GM21423 (cell line): ENCODE data around the gene CTTNBP2NL.
"Not testable (repeated sequence)": the region's sequence is repeated elsewhere in the genome, so short reads cannot be mapped to it uniquely, and the experiment has no call there.

ENCODE experiments used
- ATAC-seq: cut with Tn5 transposase; IDR thresholded peaks from one replicate; pipeline ENCODE4 v1.9.1; 2021; ENCODE audit warnings: mild to moderate bottlenecking, moderate library complexity; ENCODE audit not compliant: unreplicated experiment

Gene CTTNBP2NL

DNA sequence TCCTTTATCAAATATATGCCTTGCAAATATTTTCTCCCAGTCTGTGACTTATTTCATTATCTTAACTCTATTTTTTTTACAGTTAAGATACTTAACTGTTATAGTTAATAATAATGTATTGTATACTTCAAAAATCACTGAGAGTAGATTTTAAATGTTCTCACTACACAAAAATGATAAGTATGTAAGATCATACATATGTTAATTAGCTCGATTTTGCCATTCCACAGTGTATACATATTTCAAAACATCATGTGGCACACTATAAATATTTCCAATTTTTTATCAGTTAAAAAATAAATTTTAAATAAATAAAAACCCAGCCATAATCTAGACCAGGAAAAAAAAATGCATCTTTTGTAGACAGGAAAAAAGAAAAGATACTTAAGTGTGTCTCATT, 27.2 kb downstream of the CTTNBP2NL start:
- ATAC-seq = no peak

DNA sequence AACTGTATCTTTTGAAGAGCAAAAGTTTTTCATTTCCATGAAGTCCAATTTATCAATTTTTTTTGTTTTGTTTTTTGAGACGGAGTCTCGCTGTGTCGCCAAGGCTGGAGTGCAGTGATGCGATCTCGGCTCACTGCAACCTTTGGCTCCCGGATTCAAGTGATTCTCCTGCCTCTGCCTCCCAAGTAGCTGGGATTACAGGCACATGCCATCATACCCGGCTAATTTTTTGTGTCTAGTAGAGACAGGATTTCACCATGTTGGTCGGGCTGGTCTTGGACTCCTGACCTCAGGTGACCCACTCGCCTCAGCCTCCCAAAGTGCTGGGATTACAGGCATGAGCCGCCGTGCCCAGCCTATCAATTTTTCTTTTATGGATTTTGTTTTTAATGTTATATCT, 27.7 kb downstream of the CTTNBP2NL start:
- ATAC-seq = not testable (repeated sequence)

DNA sequence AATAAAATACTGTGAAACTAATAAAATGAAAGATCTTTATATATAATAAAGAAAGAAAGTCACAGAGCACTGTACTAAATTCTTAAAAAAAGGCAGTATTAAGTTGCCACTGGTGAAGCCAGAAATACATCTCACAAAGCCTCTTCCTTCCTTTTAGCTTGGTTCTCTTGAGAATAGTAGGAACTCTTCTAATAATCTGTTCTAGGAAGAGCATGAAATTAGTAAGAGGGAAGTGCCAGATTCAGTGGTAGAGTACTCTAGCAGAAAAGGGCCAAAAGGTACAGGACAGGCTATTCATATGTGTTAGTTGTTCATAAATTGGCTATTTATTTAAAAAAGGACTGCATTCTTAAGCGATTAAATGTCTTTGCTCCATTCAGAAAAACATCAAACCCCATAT, 33.7 kb downstream of the CTTNBP2NL start:
- ATAC-seq = no peak

- ATAC-seq = no peak
These were observed 35.0 kb downstream of the CTTNBP2NL start for GRCh38 chr1:112431038-112431437.

GRCh38 chr1:112435448-112435847, 39.4 kb downstream of the CTTNBP2NL start:
- ATAC-seq = no peak

DNA sequence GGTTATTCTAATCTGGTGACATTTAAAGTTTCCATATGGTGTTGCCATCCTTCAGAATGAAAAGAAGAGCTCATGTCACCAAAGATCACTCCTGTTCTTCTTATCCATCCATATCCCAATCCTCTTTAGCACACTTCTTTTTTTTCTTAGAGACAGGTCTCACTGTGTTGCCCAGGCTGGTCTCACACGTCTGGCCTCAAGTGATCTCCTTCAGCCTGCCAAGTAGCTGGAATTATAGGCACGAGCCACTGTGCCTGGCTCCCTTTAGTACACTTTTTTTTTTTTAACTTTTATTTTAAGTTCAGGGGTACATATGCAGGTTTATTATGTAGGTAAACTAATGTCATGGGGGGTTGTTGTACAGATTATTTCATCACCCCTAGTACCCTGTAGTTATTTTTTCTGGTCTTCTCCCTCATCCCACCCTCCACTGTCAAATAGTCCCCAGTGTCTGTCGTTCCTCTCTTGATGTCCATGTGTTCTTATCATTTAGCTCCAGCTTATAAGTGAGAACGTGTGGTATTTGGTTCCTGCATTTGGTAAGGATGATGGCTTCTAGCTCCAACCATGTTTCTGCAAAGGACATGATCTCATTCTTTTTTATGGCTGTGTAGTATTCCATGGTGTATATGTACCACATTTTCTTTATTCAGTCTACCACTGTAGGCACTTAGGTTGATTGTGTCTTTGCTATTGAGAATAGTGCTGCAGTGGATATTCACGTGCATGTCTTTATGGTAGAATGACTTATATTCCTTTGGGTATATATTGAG, 40.6 kb downstream of the CTTNBP2NL start:
- no peak for ATAC-seq

GRCh38 chr1:112438156-112438555, 42.1 kb downstream of the CTTNBP2NL start:
- ATAC-seq = not testable (repeated sequence)

GRCh38 chr1:112439592-112439991, 43.6 kb downstream of the CTTNBP2NL start:
- no peak for ATAC-seq

DNA sequence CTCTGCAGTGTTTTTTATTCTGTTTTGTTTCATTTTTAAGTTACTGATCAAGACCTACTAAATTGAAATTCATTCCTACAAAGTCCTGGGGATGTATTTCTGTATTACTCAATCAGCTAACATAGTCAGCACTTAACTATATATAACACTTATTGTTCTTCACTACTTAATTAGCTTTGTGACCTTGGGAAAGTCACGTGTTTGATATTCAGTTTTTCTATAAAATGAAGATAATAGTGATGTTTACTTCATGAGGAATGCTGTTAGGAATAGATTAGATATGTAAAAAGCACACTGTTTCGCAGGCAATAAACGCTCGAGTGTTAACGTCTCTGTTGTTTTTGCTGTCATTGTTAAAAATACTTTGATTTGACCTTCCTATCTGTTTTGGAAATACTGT, 44.6 kb downstream of the CTTNBP2NL start:
- no peak for ATAC-seq

GRCh38 chr1:112444269-112444668, 48.3 kb downstream of the CTTNBP2NL start:
- ATAC-seq = no peak

- no peak for ATAC-seq
These were observed 49.6 kb downstream of the CTTNBP2NL start for GRCh38 chr1:112445596-112445995.

DNA sequence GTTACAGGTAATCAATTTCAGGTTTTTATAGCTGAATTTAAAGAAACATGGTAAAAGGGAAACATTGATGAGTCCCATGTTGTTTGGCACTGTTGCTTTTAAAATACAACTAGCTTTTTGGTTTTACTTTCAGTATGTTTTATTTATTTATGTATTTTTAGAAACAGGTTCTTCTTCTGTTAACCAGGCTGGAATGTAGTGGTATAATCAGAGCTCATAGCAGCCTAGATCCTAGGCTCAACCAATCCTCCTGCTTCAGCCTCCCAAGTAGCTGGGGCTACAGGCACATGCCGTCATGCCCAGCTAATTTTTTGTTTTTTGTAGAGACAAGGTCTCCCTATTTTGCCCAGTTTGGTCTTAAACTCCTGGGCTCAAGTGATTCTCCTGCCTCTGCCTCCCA, 50.4 kb downstream of the CTTNBP2NL start:
- no peak for ATAC-seq

DNA sequence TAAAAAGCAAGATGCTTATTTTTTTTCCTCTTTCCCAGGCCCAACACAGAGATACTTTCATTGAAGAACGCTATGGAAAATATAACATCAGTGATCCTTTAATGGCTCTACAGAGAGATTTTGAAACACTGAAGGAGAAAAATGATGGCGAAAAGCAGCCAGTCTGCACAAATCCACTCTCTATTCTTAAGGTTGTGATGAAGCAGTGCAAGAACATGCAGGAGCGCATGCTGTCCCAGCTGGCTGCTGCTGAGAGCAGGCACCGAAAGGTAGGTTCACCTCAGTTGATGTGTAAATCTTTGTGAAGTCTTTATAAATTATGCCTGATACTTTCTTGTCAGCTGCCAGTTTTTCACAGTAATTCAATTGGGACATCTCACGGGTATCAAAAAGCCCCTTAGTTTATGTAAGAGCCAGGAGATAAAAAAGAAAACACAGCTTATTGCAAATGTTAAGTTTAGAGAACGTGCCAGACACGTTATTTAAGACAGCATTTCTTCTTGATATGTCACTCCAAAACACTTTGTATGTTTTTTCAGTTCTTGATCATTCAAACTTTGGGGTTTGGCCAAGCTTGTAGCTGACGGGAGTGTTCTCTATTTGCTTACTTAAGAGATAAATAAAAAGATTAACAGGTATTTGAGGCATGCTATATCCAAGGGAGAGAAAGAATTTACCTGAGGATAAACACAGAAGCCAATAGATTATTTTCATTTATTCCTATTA, 53.1 kb downstream of the CTTNBP2NL start:
- no peak for ATAC-seq

DNA sequence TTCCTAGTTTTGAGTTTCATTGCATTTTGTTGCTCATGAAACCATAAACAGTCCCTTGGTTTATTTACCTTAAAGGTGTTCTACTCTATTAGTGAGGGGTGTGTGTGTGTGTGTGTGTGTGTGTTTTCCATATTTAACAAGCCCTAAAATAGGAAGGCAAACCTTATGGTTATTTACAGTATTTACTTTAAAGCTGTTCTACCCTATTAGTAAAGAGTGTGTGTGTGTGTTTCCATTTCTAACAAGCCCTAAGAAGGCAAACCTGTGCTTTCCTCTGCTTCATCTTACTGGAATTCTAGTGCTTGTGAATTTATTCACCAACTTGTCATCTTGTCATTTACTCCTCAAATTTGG, 53.6 kb downstream of the CTTNBP2NL start:
- ATAC-seq = no peak

- no peak for ATAC-seq
These were observed 54.8 kb downstream of the CTTNBP2NL start for GRCh38 chr1:112450773-112451172.

DNA sequence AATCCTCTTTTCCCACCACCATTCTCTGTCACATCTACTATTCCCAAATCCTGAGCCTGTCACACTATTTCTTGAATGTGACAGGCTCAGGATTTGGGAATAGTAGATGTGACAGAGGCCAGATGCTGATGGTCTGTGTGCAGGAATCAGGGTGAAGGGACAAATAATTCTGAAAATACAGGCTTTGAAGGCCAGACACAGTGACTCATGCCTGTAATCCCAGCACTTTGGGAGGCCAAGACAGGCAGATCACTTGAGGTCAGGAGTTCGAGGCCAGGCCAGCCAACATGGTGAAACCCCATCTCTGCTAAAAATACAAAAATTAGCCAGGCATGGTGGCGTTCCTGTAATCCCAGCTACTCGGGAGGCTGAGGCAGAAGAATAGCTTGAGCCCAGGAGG, 55.3 kb downstream of the CTTNBP2NL start:
- not testable (repeated sequence) for ATAC-seq

DNA sequence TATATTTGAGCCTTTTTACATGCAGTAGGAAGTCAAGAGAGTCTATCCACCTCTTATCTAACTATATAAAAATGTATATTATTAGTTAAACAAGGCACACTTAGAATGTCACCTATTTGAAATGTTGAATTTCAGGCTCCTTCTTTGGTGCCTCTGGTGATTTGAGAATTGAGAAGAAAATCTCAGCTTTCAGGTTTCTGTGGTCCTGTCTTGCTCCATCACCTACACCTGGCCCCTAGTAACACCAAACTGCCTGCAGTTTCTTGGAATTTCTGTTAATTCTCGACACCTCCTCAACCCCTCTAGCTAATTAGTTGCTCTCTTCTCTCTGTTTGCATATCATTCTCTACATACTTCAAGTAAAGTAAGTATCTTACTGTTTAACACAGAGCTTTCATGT, 57.9 kb downstream of the CTTNBP2NL start:
- no peak for ATAC-seq

DNA sequence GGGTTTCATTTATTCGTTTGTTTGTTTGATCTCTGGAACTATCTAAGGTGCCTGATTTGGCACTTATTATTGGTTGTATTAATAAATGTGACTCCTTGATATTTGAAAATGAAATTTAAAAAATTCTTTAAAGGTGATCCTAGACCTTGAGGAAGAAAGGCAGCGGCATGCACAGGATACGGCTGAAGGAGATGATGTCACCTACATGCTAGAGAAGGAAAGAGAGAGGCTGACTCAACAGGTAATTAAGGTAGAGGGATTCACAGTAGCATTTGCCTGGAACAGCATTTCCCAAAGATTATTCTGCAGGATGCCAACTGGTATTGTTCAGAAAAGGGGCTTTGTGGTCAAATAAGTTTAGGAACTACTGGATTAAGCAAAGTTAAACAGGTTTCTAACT, 58.3 kb downstream of the CTTNBP2NL start:
- no peak for ATAC-seq

GRCh38 chr1:112457241-112457640, 61.2 kb downstream of the CTTNBP2NL start:
- no peak for ATAC-seq

DNA sequence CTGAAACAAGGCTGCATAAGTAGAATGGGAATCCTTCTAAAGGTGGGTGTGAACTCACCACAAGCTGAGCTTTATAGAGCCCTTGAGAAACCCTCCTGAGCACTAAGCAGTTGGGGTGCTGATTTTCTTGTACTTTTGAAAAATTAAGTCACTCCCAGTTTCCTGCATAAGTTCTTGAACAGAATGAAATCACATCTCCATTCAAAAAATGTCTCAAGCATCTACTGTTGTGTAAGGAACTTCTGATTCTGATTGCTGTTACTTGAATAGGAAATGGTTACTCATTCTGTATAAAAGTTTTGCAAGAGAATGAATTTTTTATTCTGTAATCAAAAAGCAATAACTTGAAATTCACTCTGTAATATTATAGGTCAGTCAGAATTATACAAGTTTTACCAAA, 61.9 kb downstream of the CTTNBP2NL start:
- no peak for ATAC-seq

DNA sequence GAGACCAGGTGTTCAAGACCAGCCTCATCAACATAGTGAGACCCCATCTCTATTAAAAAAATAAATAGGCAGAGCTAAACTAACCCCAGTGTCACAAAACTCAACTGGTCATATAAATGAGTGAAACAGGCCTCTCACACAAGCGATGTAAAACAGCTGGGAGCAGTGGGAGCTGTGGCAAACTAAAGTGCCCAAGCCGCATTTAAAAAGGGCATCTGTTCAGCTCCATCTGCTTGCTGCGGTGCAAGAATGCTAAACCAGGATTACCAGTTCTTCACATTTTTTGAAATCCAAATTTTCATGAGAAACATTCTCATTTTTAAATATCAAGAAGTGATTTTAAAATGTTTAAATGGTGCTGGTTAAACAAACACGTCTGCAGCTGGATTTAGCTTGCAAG, 62.7 kb downstream of the CTTNBP2NL start:
- ATAC-seq = no peak

- no peak for ATAC-seq
These were observed 64.6 kb downstream of the CTTNBP2NL start for GRCh38 chr1:112460615-112461014.
